Muscle of leg (tissue), 11 donors: ENCODE results near the gene RNF223. TPM values are rescaled to one million over a fixed set of nuclear protein-coding genes. Genes with fewer than 3 reads are reported as not detected.

Source experiments
- DNase-seq: peaks from one replicate; pipeline ENCODE4 v3.0.0; 2013
- H3K27ac ChIP-seq: one replicate; pipeline ENCODE4 v1.5.1; 2013; ENCODE audit warnings: mild to moderate bottlenecking, low read length, control low read depth
- H3K27me3 ChIP-seq: one replicate; pipeline ENCODE4 v1.6.1; 2013; ENCODE audit warnings: low read length; ENCODE audit not compliant: control insufficient read depth, insufficient read depth
- H3K36me3 ChIP-seq: one replicate; pipeline ENCODE4 v1.6.1; 2013; ENCODE audit warnings: low read length; ENCODE audit not compliant: control insufficient read depth, insufficient read depth
- H3K4me1 ChIP-seq: one replicate; pipeline ENCODE4 v1.6.1; 2013; ENCODE audit warnings: low read length; ENCODE audit not compliant: control insufficient read depth, insufficient read depth
- H3K4me3 ChIP-seq: one replicate; pipeline ENCODE4 v1.5.1; 2013; ENCODE audit warnings: low read length, control low read depth
- H3K9me3 ChIP-seq: replicated peaks from 2 replicates; pipeline ENCODE4 v1.6.1; 2013; ENCODE audit warnings: low read depth, low read length; ENCODE audit not compliant: control insufficient read depth
- WGBS: methylation state at CpG from one replicate; pipeline ENCODE4 v1.1.5; 2013; ENCODE audit warnings: missing lambda C conversion rate; ENCODE audit not compliant: insufficient coverage; 5-methylcytosine and 5-hydroxymethylcytosine counted together
- polyA plus RNA-seq, 8 donors: library from polyadenylated mRNA; unstranded; fragments of 120-200 nt; gene quantifications; one replicate each; pipeline versions ENCODE4 v1.2.1 to v1.2.3, GENCODE V29; 2013; ENCODE audit warnings: inconsistent platforms in 1 of 8, low replicate concordance in 1 of 8; ENCODE audit not compliant: insufficient read length in 8 of 8, insufficient read depth in 1 of 8
- total RNA-seq: library from RNA; stranded (reverse); fragments of 120-200 nt; gene quantifications from one replicate; pipeline ENCODE4 v1.2.4, GENCODE V29; 2013

Gene RNF223
- total and polyA plus RNA-seq, 9 donors: 0.08 to 0.23 (median 0.09) TPM; not detected in 2

DNA sequence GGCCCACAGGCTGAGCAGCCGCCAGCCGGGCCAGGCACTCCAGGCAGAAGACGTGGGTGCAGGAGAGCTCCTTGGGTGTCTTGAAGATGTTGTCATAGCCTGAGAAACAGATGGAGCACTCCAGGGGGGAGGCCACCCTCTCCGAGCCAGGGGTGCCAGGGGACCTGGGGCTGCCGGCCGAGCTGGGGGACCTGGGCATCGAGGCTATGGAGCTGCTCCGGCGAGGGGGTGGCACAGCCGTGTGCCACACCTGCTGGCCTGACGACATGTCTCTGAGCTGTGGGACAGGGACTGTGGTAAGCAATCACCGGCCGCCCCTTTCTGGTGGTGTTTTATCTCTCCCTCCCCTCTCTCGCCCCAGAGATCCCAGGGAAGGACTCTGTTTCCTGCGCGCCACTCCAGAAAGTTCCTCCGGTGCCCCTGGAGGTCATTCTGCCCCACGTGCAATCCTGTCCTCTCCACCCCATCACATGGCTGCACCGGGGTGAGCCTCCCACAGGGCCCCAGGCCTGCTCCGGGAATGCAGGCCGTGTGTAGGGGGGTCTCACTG lies 1.7 kb downstream of the RNF223 start:
- no peaks in the 10 kb centered on the region for H3K36me3 ChIP-seq
- peaks cover 23% of the 10 kb centered on the region for H3K4me1 ChIP-seq
- H3K27me3 ChIP-seq: peaks cover 42% of the 10 kb centered on the region
- no peaks in the 10 kb centered on the region for H3K9me3 ChIP-seq
- H3K4me3 ChIP-seq: no peak overlapping the region
- no peak overlapping the region for H3K27ac ChIP-seq
- DNase-seq: no peak
- 66% methylated on average over 16 of the region's 21 CpGs for WGBS

GRCh38 chr1:1071486-1072298 lies 2.4 kb downstream of the RNF223 start:
- 86% methylated on average over 39 of the region's 56 CpGs for WGBS
- DNase-seq: no peak
- Histone ChIP-seq H3K4me1 (peaks cover 23% of the 10 kb centered on the region), H3K27ac (no peak overlapping the region), H3K9me3 (no peaks in the 10 kb centered on the region), H3K36me3 (no peaks in the 10 kb centered on the region), H3K4me3 (no peak overlapping the region), H3K27me3 (peaks cover 47% of the 10 kb centered on the region)

DNA sequence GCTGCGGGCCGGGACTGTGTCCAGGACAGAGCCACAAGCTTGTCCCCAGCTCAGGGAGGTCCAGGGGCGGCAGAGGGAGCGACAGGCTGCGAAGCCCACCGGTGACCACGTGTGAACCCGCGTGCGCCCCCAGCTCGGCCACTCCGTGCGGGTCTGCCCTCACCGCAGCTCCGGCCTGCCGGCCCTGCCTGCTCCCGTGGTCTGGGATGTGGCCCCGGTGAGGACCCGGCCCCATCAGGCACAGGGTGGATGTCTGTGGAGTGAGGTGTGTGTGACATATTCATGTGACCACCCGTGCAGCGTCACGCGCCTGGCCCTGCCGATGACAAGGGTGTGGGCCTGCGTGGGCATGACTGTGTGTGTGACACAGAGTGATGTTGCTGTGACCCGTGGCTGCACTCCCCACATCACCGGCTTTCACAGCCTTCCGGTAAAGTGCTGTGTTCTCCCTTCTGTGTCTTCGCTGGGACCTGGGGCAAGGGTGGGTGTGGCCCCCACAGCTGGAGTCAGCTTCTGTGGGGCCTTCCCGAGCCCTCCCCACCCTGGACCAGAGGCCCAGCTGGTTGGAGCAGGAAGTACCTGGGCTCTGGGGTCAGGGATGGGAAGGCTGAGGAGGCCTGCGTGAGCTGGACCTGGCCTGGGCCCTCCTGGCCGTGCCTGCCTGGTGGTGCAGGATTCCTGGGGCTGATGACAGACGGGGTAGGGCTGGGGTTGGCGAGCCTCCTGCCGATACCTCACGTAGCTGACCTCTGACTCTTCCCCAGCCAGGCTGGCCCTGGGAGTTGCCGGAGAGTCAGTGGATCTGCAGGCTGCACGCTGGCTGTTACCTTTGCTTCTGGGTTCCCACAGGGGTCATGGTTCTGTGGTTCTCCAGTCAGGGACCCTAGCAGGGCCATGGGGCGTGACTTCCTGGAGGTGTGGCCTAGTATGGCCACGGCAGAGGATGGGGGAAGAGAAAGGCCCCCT lies 4.1 kb downstream of the RNF223 start:
- DNase-seq: no peak
- Histone ChIP-seq H3K4me3 (no peak overlapping the region), H3K4me1 (peaks cover 23% of the 10 kb centered on the region), H3K27me3 (peaks cover 54% of the 10 kb centered on the region), H3K36me3 (no peaks in the 10 kb centered on the region), H3K9me3 (no peaks in the 10 kb centered on the region), H3K27ac (no peak overlapping the region)
- 54% methylated on average over 37 of the region's 40 CpGs for WGBS

DNA sequence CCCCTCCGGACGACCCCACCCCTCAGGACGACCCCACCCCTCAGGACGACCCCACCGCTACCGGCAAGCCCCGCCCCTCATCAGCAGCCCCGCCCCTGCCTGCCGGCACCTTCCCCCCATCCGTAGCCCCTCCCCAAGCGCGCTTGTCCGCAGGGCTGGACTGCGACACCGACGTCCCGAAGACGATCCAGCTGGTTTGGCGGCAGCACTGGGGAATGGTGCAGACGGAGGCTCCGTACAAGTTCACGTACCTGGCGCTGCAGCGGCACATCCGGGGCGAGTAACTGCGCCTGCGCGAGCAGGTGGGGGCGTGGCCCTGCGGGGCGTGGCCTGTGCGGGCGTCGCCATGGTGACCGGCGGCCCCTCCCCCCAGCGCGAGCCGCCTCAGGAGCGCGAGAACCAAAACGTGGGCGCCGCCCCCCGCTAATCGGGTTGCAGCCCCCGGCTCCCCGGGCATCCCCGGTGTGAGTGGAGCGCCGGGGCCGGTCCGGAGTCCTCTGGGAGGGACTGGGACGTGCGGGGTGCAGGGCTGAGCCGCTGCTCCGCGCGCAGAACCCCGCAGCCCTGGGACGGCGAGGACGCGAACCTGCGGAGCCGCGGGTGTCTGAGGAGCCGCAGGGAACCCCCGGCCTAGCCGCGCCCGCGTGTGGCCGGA lies 4.9 kb downstream of the RNF223 start:
- peaks cover 16% of the 10 kb centered on the region for H3K4me1 ChIP-seq
- peak; percentile 28 for DNase-seq
- H3K27ac ChIP-seq: no peak overlapping the region
- 4% methylated on average over 67 of the region's 75 CpGs for WGBS
- no peaks in the 10 kb centered on the region for H3K36me3 ChIP-seq
- H3K4me3 ChIP-seq: peak overlapping the region; percentile 29
- H3K9me3 ChIP-seq: no peaks in the 10 kb centered on the region
- H3K27me3 ChIP-seq: peaks cover 55% of the 10 kb centered on the region

GRCh38 chr1:1068517-1069055 lies 5.5 kb downstream of the RNF223 start:
- H3K36me3 ChIP-seq: no peaks in the 10 kb centered on the region
- no peak overlapping the region for H3K27ac ChIP-seq
- H3K9me3 ChIP-seq: no peaks in the 10 kb centered on the region
- H3K4me1 ChIP-seq: peaks cover 18% of the 10 kb centered on the region
- H3K27me3 ChIP-seq: peaks cover 60% of the 10 kb centered on the region
- WGBS: under 1% methylated on average over 49 of the region's 55 CpGs
- H3K4me3 ChIP-seq: no peak overlapping the region
- no peak for DNase-seq

DNA sequence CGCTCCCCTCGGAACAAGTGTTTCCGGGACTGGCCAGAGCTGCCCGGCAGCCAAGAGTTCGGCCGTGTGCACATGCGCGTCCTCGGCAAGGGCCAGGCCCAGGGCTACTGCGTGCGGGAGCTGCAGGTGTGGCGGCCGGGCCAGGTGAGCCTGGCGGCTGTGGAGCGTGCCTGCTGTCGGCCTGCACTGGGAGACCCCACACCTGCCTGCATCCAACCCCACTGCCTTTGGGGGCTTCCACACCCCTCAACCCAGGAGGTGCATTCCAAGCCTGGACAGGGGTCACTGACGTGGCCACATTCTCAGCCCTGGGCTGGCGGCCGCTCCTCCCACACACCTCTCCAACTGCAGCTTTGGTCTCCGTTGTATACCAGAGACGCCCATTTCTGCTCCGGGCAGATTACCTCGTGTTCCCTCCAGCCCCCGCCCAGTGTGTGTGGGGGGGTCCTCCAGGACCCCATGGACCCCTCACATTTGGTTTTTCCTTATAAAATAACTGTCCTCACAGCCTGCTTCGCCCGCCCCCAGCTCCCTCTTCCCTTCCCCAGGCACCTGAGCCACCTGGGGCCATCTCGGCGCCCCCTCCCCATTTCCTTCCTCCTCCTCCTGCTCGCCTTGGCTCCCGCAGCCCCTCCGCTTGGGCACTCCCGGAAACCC lies 6.1 kb downstream of the RNF223 start:
- no peak overlapping the region for H3K4me3 ChIP-seq
- no peaks in the 10 kb centered on the region for H3K36me3 ChIP-seq
- H3K27me3 ChIP-seq: peaks cover 66% of the 10 kb centered on the region
- no peak overlapping the region for H3K27ac ChIP-seq
- H3K4me1 ChIP-seq: peaks cover 18% of the 10 kb centered on the region
- no peak for DNase-seq
- no peaks in the 10 kb centered on the region for H3K9me3 ChIP-seq
- WGBS: 46% methylated on average over 25 of the region's 32 CpGs

DNA sequence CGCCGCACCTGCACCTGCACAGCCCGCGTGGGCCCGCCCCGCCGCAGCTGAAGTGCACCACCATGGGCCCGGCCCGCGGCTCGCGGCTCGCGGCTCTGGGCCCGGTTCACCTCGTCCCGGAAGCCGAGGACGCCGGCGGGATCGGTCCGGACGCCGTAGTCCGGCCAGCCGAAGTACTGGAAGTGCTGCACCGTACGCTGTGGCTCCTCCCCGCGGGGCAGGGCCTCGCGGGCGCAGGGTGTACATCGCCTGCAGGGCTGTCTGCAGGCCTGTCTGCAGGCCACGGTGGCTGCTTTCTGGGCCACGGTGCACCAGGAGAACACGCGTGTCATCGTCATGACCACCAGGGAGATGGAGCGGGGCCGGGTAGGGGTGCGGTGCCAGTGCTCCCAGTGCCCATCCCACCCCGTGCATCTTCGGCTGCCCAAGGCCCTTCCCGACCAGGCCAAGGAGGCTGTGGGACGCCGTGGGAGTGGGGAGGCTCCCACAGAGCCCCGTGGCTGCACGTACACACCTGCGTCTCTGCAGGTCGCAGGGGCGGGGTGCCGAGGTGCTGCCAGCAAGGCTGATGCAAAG lies 6.7 kb downstream of the RNF223 start:
- Histone ChIP-seq H3K9me3 (no peaks in the 10 kb centered on the region), H3K27me3 (peaks cover 72% of the 10 kb centered on the region), H3K4me3 (no peak overlapping the region), H3K4me1 (peaks cover 22% of the 10 kb centered on the region), H3K36me3 (no peaks in the 10 kb centered on the region), H3K27ac (no peak overlapping the region)
- 79% methylated on average over 52 of the region's 54 CpGs for WGBS
- no peak for DNase-seq

DNA sequence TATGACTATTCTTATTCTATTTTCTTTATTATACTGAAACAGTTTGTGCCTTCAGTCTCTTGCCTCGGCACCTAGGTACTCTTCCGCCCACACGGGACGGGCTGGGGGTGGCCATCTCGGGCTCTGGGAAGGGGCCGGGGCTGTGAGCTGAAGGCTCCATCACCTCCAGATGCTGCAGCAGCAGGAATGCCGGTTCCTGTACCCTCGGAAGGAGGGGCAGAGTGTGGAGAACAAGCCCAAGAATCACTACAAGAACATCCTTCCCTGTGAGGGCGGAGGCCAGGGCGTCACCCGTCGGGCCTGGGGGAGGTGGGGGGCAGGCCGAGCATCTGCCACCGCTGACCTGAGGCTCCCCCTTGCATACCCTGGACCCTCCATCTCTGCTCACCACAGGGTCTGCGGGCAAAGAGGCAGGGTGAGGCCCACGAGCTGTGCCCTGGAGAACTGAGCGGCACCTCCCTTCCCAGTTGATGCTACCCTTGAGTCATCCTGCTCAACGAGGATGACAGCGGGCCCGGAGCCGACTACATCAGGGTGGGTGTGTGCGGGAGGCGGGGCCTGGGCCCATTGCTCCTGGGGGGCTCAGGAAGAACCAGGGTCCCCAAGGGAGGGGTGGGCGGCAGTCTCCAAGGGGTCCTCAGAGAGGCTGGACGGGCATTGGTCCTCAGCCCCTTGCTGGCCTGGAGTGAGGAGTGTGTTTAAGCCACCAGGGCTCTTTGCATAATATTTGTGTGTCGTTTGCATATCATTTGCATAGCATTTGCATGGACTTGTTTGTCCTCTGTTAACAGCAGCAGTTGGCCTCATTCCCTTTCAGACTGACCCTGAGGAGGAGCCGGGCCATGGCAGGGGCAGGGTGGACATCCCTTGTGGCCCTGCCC lies 7.5 kb downstream of the RNF223 start:
- Histone ChIP-seq H3K9me3 (no peaks in the 10 kb centered on the region), H3K27ac (no peak overlapping the region)

More for the DNA sequence above, 7.5 kb downstream of the RNF223 start:
- no peak overlapping the region for H3K4me3 ChIP-seq
- WGBS: 66% methylated on average over 22 of the region's 27 CpGs
- no peak for DNase-seq
- peaks cover 25% of the 10 kb centered on the region for H3K4me1 ChIP-seq
- no peaks in the 10 kb centered on the region for H3K36me3 ChIP-seq
- peaks cover 78% of the 10 kb centered on the region for H3K27me3 ChIP-seq
